Testis (tissue), 3 donors: Measurements from ENCODE around the gene HIF3A. TPM values are rescaled to one million over a fixed set of nuclear protein-coding genes. Genes with fewer than 3 reads are reported as not detected.

Source experiments
- DNase-seq: peaks from one replicate; pipeline ENCODE4 v3.0.0-alpha.2; 2019
- H3K27ac ChIP-seq, 2 donors: fragments of 200-600 bp; sonication (generic); one replicate each; pipeline ENCODE4 v1.5.1; 2019
- H3K27me3 ChIP-seq: fragments of 200-600 bp; sonication (generic); one replicate; pipeline ENCODE4 v1.5.1; 2019
- H3K36me3 ChIP-seq: fragments of 200-600 bp; sonication (generic); one replicate; pipeline ENCODE4 v1.5.1; 2017; ENCODE audit warnings: low read depth; ENCODE audit errors: missing control alignments
- H3K4me1 ChIP-seq: fragments of 200-600 bp; sonication (generic); one replicate; pipeline ENCODE4 v1.5.1; 2019
- H3K4me3 ChIP-seq, 2 donors: fragments of 200-600 bp; sonication (generic); one replicate each; pipeline ENCODE4 v1.5.1; 2017 to 2019
- H3K9me3 ChIP-seq: fragments of 200-600 bp; sonication (generic); one replicate; pipeline ENCODE4 v1.5.1; 2017
- CTCF ChIP-seq, 3 experiments: fragments of 450-650 bp in 2 of 3; fragments of 200-600 bp in 1 of 3; sonication (generic) in 1 of 3; IDR thresholded peaks; one replicate each; pipeline ENCODE4 v1.5.1; 2016 to 2019; ENCODE audit warnings: antibody characterized with exemption in 3 of 3, mild to moderate bottlenecking in 2 of 3, moderate library complexity in 1 of 3
- POLR2A ChIP-seq: fragments of 450-650 bp; IDR thresholded peaks from one replicate; pipeline ENCODE4 v1.6.1; 2017; ENCODE audit warnings: antibody characterized with exemption, mild to moderate bottlenecking, moderate library complexity
- WGBS, 2 donors: methylation state at CpG; one replicate each; pipeline ENCODE4 v1.1.5; 2018; 5-methylcytosine and 5-hydroxymethylcytosine counted together
- intact Hi-C: fragments of 100-400 bp; cut with DNase I; formaldehyde crosslinking; loops from one replicate; pipeline ENCODE4 v1.15.1; 2023; ENCODE audit warnings: low total_unique reads
- polyA plus RNA-seq: library from polyadenylated mRNA; stranded (reverse); fragments of 350-450 nt; fragmentation: Illumina TruSeq; extraction: RNeasy Lipid Tissue Mini Kit (QIAGEN cat#74804); gene quantifications from one replicate; pipeline ENCODE4 v1.2.3, GENCODE V29; 2014; ENCODE audit warnings: low read depth, low replicate concordance; ENCODE audit not compliant: insufficient read depth
- total RNA-seq, 2 donors: library from RNA; depleted of rRNA; stranded (reverse); fragments of >200 nt; gene quantifications; one replicate each; pipeline ENCODE4 v1.2.3, GENCODE V29; 2016

Gene HIF3A
- total and polyA plus RNA-seq, 3 donors from 2014 or later = 3.8 to 105 (median 82.6) TPM

- Histone ChIP-seq H3K27ac (no peak overlapping the region), H3K4me3 (no peak overlapping the region), H3K27me3 (no peaks in the 10 kb centered on the region), H3K4me1 (no peaks in the 10 kb centered on the region), H3K36me3 (no peaks in the 10 kb centered on the region), H3K9me3 (no peaks in the 10 kb centered on the region)
- TF ChIP-seq CTCF (IDR thresholded peaks at IDR 0.05) (no peak), POLR2A (no peak)
- WGBS, 2 donors = 89 to 95% methylated on average over 2 of the region's 2 CpGs
- DNase-seq = no peak
- intact Hi-C loops = no loop called here
Measured at GRCh38 chr19:46330319-46330918, 33.6 kb downstream of the HIF3A start.

GRCh38 chr19:46337487-46337886 is 40.6 kb downstream of the HIF3A start:
- DNase-seq = no peak

GRCh38 chr19:46339446-46339845 is 42.6 kb downstream of the HIF3A start:
- Histone ChIP-seq H3K4me3 (no peak overlapping the region), H3K36me3 (no peaks in the 10 kb centered on the region), H3K27ac (no peak overlapping the region), H3K4me1 (no peaks in the 10 kb centered on the region), H3K9me3 (no peaks in the 10 kb centered on the region), H3K27me3 (no peaks in the 10 kb centered on the region)
- TF ChIP-seq CTCF (IDR thresholded peaks at IDR 0.05) = no peak
- TF ChIP-seq POLR2A = no peak
- WGBS, 2 donors = 65 to 67% methylated on average over 10 of the region's 10 CpGs
- intact Hi-C loops = no loop called here
- DNase-seq = no peak

More at GRCh38 chr19:46337487-46337886, 40.6 kb downstream of the HIF3A start:
- Histone ChIP-seq H3K4me1 (no peaks in the 10 kb centered on the region), H3K9me3 (no peaks in the 10 kb centered on the region), H3K36me3 (no peaks in the 10 kb centered on the region), H3K4me3 (no peak overlapping the region), H3K27me3 (no peaks in the 10 kb centered on the region), H3K27ac (no peak overlapping the region)
- WGBS, 2 donors = 89 to 94% methylated on average over 1 of the region's 1 CpG
- intact Hi-C loops = no loop called here
- no peak for TF ChIP-seq CTCF (IDR thresholded peaks at IDR 0.05)
- no peak for TF ChIP-seq POLR2A

- no peaks in the 10 kb centered on the region for H3K36me3 ChIP-seq
- 94 to 98% methylated on average over 11 of the region's 11 CpGs for WGBS, 2 donors
- H3K27ac ChIP-seq = no peak overlapping the region
- H3K9me3 ChIP-seq = no peaks in the 10 kb centered on the region
- DNase-seq = no peak
- intact Hi-C loops = no loop called here
- TF ChIP-seq POLR2A (no peak), CTCF (IDR thresholded peaks at IDR 0.05) (no peak)
- H3K4me3 ChIP-seq = no peak overlapping the region
- no peaks in the 10 kb centered on the region for H3K4me1 ChIP-seq
- no peaks in the 10 kb centered on the region for H3K27me3 ChIP-seq
Measured at GRCh38 chr19:46340051-46340659, 43.3 kb downstream of the HIF3A start.

GRCh38 chr19:46341937-46342336 is 45.1 kb downstream of the HIF3A start:
- 88 to 92% methylated on average over 3 of the region's 3 CpGs for WGBS, 2 donors
- no peaks in the 10 kb centered on the region for H3K36me3 ChIP-seq
- TF ChIP-seq POLR2A (no peak), CTCF (IDR thresholded peaks at IDR 0.05) (no peak)
- no peaks in the 10 kb centered on the region for H3K4me1 ChIP-seq
- no peaks in the 10 kb centered on the region for H3K9me3 ChIP-seq
- no peak overlapping the region for H3K27ac ChIP-seq
- DNase-seq = no peak
- H3K4me3 ChIP-seq = no peak overlapping the region
- intact Hi-C loops = no loop called here
- no peaks in the 10 kb centered on the region for H3K27me3 ChIP-seq
